Esophagus squamous epithelium (tissue), 5 donors: ENCODE measurements around the gene RIBC2. TPM values are rescaled to one million over a fixed set of nuclear protein-coding genes. Genes with fewer than 3 reads are reported as not detected.

Source experiments
- DNase-seq: peaks from one replicate; lab custom pipeline; 2025; lab: John Stamatoyannopoulos, UW
- H3K27ac ChIP-seq, 4 donors: fragments of 200-600 bp; sonication (generic); one replicate each; pipeline ENCODE4 v1.5.1; 2016 to 2019; ENCODE audit warnings: mild to moderate bottlenecking in 1 of 4
- H3K27me3 ChIP-seq, 4 donors: fragments of 200-600 bp; sonication (generic); 1 replicate in 3 of 4; 2 replicates in 1 of 4; pipeline versions ENCODE4 v1.5.1 to v1.6.0; 2017 to 2021; ENCODE audit warnings: antibody characterized with exemption in 1 of 4
- H3K36me3 ChIP-seq, 3 donors: fragments of 200-600 bp; sonication (generic); one replicate each; pipeline ENCODE4 v1.5.1; 2016 to 2019
- H3K4me1 ChIP-seq, 3 donors: fragments of 200-600 bp; sonication (generic); one replicate each; pipeline ENCODE4 v1.5.1; 2017 to 2019
- H3K4me3 ChIP-seq, 4 donors: fragments of 200-600 bp; sonication (generic); 1 replicate in 3 of 4; 2 replicates in 1 of 4; pipeline ENCODE4 v1.5.1; 2016 to 2019; ENCODE audit warnings: mild to moderate bottlenecking in 2 of 4, moderate library complexity in 1 of 4
- H3K9me3 ChIP-seq, 3 donors: fragments of 200-600 bp; sonication (generic); one replicate each; pipeline ENCODE4 v1.5.1; 2016 to 2019
- POLR2A ChIP-seq, 4 donors: fragments of 450-650 bp; IDR thresholded peaks; one replicate each; pipeline ENCODE4 v1.6.1; 2017; ENCODE audit warnings: antibody characterized with exemption in 4 of 4, mild to moderate bottlenecking in 4 of 4, moderate library complexity in 3 of 4
- WGBS, 2 donors: methylation state at CpG; one replicate each; pipeline ENCODE4 v1.1.5; 2018; 5-methylcytosine and 5-hydroxymethylcytosine counted together
- intact Hi-C: fragments of 100-400 bp; cut with DNase I; formaldehyde crosslinking; loops from one replicate; pipeline ENCODE4 v1.15.0; 2022
- total RNA-seq, 4 donors: library from RNA; depleted of rRNA; stranded (reverse); fragments of >200 nt; gene quantifications; one replicate each; pipeline ENCODE4 v1.1.0, GENCODE V29; 2016
- TF ChIP-seq, protein P1 (sequence below), 6 experiments: fragments of 450-650 bp in 4 of 6; fragments of 200-600 bp in 2 of 6; sonication (generic) in 2 of 6; IDR thresholded peaks; one replicate each; pipeline ENCODE4 v1.5.1; 2016 to 2019; ENCODE audit warnings: antibody characterized with exemption in 6 of 6, mild to moderate bottlenecking in 4 of 6, moderate library complexity in 4 of 6
- donor health status: DM: yes; HTN: yes; CAD: no.

The RIBC2 gene
- total RNA-seq, 4 donors from 2014 or later: 0.19 to 0.76 (median 0.75) TPM; not detected in 1

DNA sequence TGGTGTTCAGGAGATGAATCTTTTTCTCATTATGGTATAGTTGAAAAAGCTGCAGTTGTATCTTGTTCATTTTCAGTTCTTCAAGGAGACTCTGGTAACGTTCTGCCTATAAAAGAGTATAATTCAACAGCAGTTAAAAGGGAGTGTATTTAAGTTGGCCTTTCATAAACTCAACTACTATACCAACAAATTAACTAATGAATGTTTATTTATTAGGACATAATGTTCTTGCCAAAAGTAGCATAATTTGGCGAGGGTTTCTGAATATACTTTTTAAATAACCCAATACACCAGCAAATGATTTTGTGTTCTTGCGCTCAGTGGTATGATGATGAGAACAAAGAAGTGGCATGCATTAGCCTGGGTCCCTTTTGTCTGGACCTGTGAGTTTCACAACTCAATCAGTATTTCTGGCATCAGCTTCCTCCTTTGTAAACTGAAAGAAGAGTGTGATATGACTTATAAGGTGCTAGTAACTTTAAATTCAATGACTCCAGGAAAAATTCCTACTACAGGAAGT, 11.0 kb upstream of the RIBC2 start:
- DNase-seq: no peak
- Histone ChIP-seq H3K27me3 (peaks cover 0 to 7% (median 0%) of the 10 kb centered on the region in 4 donors), H3K27ac (no peak overlapping the region), H3K4me1 (peaks cover 0 to 29% (median 0%) of the 10 kb centered on the region in 3 donors), H3K4me3 (no peak overlapping the region), H3K9me3 (no peaks in the 10 kb centered on the region), H3K36me3 (no peaks in the 10 kb centered on the region)
- 28 to 41% methylated on average over 3 of the region's 3 CpGs for whole genome bisulfite sequencing, 2 donors
- intact Hi-C loops: no loop called here
- TF ChIP-seq POLR2A (IDR thresholded peaks at IDR 0.05): no peak
- TF ChIP-seq, protein P1, sequence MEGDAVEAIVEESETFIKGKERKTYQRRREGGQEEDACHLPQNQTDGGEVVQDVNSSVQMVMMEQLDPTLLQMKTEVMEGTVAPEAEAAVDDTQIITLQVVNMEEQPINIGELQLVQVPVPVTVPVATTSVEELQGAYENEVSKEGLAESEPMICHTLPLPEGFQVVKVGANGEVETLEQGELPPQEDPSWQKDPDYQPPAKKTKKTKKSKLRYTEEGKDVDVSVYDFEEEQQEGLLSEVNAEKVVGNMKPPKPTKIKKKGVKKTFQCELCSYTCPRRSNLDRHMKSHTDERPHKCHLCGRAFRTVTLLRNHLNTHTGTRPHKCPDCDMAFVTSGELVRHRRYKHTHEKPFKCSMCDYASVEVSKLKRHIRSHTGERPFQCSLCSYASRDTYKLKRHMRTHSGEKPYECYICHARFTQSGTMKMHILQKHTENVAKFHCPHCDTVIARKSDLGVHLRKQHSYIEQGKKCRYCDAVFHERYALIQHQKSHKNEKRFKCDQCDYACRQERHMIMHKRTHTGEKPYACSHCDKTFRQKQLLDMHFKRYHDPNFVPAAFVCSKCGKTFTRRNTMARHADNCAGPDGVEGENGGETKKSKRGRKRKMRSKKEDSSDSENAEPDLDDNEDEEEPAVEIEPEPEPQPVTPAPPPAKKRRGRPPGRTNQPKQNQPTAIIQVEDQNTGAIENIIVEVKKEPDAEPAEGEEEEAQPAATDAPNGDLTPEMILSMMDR (IDR thresholded peaks at IDR 0.05): no peak

DNA sequence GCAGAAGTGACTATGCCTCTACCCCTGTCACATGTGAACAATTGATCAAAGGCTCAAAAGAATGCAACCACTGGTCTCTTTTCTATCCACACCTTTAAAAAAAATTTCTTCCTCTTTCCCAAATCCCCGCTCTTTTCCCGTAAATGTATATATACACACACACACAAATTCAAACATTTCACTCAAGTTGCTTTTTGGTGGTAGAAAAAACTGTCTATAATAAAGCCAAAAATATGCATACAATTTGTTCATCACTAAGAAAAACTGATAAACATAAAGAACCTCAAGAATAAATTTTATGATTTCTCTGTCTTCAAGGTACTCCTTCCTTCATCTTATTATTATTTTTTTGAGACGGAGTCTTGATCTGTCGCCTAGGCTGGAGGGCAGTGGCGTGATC, 5.7 kb upstream of the RIBC2 start:
- DNase-seq: no peak
- WGBS, 2 donors: 94 to 98% methylated on average over 5 of the region's 5 CpGs
- intact Hi-C loops: no loop called here
- TF ChIP-seq POLR2A (IDR thresholded peaks at IDR 0.05): no peak
- TF ChIP-seq, protein P1 (IDR thresholded peaks at IDR 0.05): no peak
- Histone ChIP-seq H3K9me3 (no peaks in the 10 kb centered on the region), H3K36me3 (no peaks in the 10 kb centered on the region), H3K27ac (no peak overlapping the region), H3K27me3 (peaks cover 0 to 3% (median 0%) of the 10 kb centered on the region in 4 donors), H3K4me1 (peaks cover 0 to 3% (median 0%) of the 10 kb centered on the region in 3 donors), H3K4me3 (no peak overlapping the region)

DNA sequence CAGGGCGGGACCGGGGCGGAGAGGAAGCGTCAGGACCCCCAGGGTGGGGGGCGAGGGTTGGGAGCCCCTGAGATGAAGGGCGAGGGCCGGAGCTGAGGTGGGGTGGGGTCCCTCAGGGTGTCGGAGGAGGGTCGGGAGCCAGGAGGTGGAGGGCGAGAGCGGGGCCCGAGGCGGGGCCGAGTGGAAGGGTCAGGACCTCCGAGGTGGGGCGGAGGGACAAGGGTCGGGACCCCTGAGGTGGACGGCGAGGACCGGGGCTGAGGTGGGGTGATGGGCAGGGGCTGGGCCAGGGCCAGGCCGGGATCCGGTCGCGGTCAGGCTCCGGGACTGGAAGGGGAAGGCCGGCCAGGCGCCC, 503 bp upstream of the RIBC2 start:
- Histone ChIP-seq H3K27me3 (peaks cover 0 to 3% (median 0%) of the 10 kb centered on the region in 4 donors), H3K4me3 (peak overlapping the region; percentile 26 to 69 (median 52)), H3K4me1 (peaks cover 5 to 19% (median 7%) of the 10 kb centered on the region in 3 donors), H3K36me3 (no peaks in the 10 kb centered on the region), H3K9me3 (no peaks in the 10 kb centered on the region), H3K27ac (no peak overlapping the region)
- TF ChIP-seq, protein P1 (IDR thresholded peaks at IDR 0.05): no peak
- TF ChIP-seq POLR2A (IDR thresholded peaks at IDR 0.05): no peak
- intact Hi-C loops: no loop called here
- DNase-seq: no peak
- WGBS, 2 donors: 91 to 97% methylated on average over 17 to 24 of the region's 27 CpGs

DNA sequence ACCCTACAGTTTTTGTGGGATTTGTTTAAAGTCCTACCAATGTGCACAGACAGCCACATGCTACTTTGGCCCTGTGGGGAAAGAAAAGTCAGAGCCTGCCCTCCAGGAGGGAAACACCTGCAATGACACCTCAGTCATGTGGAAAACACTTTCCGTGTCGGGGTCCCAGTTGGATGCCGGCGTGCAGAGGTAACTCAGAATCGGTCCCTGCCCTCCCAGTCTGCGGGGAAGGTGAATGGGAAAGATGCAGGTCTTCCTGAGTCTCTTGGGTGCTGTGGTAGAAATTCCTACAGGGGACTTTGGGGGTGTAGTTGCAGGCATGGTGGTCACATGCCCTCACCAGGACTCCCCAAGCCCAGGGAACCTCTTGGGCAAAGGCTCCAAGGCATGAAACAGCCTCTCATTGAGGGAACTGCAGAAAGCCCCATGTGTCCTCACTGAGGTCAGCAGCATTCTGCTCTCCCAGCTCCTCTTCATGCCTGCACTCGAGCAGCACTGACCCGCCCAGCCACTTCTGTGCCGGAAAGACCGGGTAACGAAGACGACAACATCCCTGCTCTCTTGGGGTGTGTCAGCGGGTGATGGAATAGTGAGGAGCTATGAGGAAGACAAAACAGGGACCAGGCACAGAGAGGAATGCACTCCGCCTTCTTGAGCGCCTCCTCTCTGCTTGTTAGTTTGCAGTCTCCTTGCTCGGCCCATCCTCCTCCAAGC, 4.7 kb downstream of the RIBC2 start:
- Histone ChIP-seq H3K27ac (no peak overlapping the region), H3K36me3 (no peaks in the 10 kb centered on the region), H3K9me3 (no peaks in the 10 kb centered on the region), H3K4me1 (peaks cover 3 to 17% (median 3%) of the 10 kb centered on the region in 3 donors), H3K27me3 (no peaks in the 10 kb centered on the region), H3K4me3 (no peak overlapping the region)
- no peak for DNase-seq
- TF ChIP-seq, protein P1 (IDR thresholded peaks at IDR 0.05): no peak
- TF ChIP-seq POLR2A (IDR thresholded peaks at IDR 0.05): no peak
- intact Hi-C loops: no loop called here
- WGBS, 2 donors: 83 to 93% methylated on average over 10 to 12 of the region's 16 CpGs

DNA sequence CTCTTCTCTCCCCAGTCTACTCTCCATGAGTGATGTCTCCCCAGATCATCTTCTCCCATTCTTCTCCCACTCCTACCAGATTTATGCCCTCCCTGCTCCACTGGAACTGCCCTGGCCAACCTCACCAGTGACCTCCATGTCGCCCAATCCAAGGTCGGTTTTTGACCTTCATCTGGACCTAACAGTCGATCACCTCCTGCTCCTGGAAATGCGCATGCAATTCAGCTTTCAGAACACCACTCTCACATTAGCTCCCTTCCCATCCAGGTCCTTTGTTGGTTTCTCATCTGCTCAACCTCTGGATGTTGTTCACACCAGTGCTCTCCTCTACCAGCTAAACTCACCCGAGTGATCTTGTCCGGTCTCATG, 5.3 kb downstream of the RIBC2 start:
- 94 to 98% methylated on average over 6 of the region's 6 CpGs for WGBS, 2 donors
- H3K4me1 ChIP-seq: peaks cover 0 to 16% (median under 1%) of the 10 kb centered on the region in 3 donors
- no peak for DNase-seq
- H3K9me3 ChIP-seq: no peaks in the 10 kb centered on the region
- TF ChIP-seq, protein P1 (IDR thresholded peaks at IDR 0.05): no peak
- no peak for TF ChIP-seq POLR2A (IDR thresholded peaks at IDR 0.05)
- no peaks in the 10 kb centered on the region for H3K27me3 ChIP-seq
- no peaks in the 10 kb centered on the region for H3K36me3 ChIP-seq
- intact Hi-C loops: no loop called here
- no peak overlapping the region for H3K4me3 ChIP-seq
- no peak overlapping the region for H3K27ac ChIP-seq
